NB4 (cell line): ENCODE measurements around the gene PAQR3.

ENCODE experiments used
- DNase-seq: peaks from one replicate; pipeline ENCODE4 v3.0.0; 2010; ENCODE audit warnings: low read depth
- H3K4me3 ChIP-seq: one replicate; pipeline ENCODE4 v1.5.1; 2011; ENCODE audit warnings: mild to moderate bottlenecking, low read depth, low read length, moderate library complexity
- CTCF ChIP-seq: IDR thresholded peaks from one replicate; pipeline ENCODE4 v1.5.1; 2012; ENCODE audit warnings: low read depth, low read length
- MAX ChIP-seq: IDR thresholded peaks from 2 replicates; pipeline ENCODE4 v1.6.1; 2011; ENCODE audit warnings: low read depth, low read length
- MYC ChIP-seq: IDR thresholded peaks from 2 replicates; pipeline ENCODE4 v1.6.1; 2011; ENCODE audit warnings: low read depth, low read length
- POLR2A ChIP-seq: IDR thresholded peaks from 2 replicates; pipeline ENCODE4 v1.6.1; 2011; ENCODE audit warnings: mild to moderate bottlenecking; ENCODE audit not compliant: insufficient read length; ENCODE audit errors: extremely low read depth

PAQR3 gene

GRCh38 chr4:78865451-78865850 lies 73.8 kb downstream of the PAQR3 start:
- DNase-seq: no peak
- no peak overlapping the region for H3K4me3 ChIP-seq
- TF ChIP-seq POLR2A (no peak), CTCF (no peak), MAX (no peak), MYC (no peak)

- DNase-seq: peak; percentile 79
- H3K4me3 ChIP-seq: no peak overlapping the region
Observed at GRCh38 chr4:78864405-78865024, 74.7 kb downstream of the PAQR3 start.

GRCh38 chr4:78863991-78864390 lies 75.2 kb downstream of the PAQR3 start:
- TF ChIP-seq MAX: no peak
- no peak for TF ChIP-seq CTCF
- TF ChIP-seq MYC: no peak
- no peak for TF ChIP-seq POLR2A
- H3K4me3 ChIP-seq: no peak overlapping the region
- no peak for DNase-seq

More at GRCh38 chr4:78864405-78865024, 74.7 kb downstream of the PAQR3 start:
- peak; percentile 30 for TF ChIP-seq CTCF
- TF ChIP-seq MAX: no peak

- no peak for DNase-seq
- no peak for TF ChIP-seq MAX
- TF ChIP-seq CTCF: no peak
- TF ChIP-seq POLR2A: no peak
- no peak for TF ChIP-seq MYC
- H3K4me3 ChIP-seq: no peak overlapping the region
Observed at GRCh38 chr4:78863254-78863869, 75.9 kb downstream of the PAQR3 start.

- DNase-seq: no peak
- TF ChIP-seq MYC: no peak
- no peak for TF ChIP-seq MAX
- no peak for TF ChIP-seq POLR2A
- no peak for TF ChIP-seq CTCF
- H3K4me3 ChIP-seq: no peak overlapping the region
Observed at GRCh38 chr4:78862314-78862737, 76.9 kb downstream of the PAQR3 start.
